K562 (cell line): ENCODE results near the gene CCNY. TPM values are rescaled to one million over a fixed set of nuclear protein-coding genes. Genes with fewer than 3 reads are reported as not detected.
A peak's percentile ranks its signal among the peaks of the same experiment; 100 is the strongest.

Experiments
- ATAC-seq: fragments of 200-7000 bp; cut with Tn5 transposase; 3 replicates; pipeline ENCODE4 v1.9.1; 2020; ENCODE audit warnings: moderate library complexity
- BruUV-seq: library from RNA; stranded (reverse); fragments of 400-500 nt; replicated peaks from 2 replicates; lab custom pipeline; 2021; lab: Mats Ljungman, UMichigan
- CTCF ChIA-PET: fragments of 300-600 bp; formaldehyde crosslinking; extraction: SDS; loops from one replicate; lab custom pipeline; 2021; ENCODE audit warnings: low intra/inter-chr PET ratio; lab: Yijun Ruan, JAX
- POLR2A ChIA-PET: fragments of 300-600, 350-650 bp; sonication (Branson Sonifier 250); formaldehyde crosslinking; extraction: SDS; loops from one replicate; lab custom pipeline; 2021; ENCODE audit warnings: antibody characterized with exemption, inconsistent platforms; lab: Yijun Ruan, JAX
- DNase-seq, 4 experiments: peaks; one replicate each; pipeline versions ENCODE4 v3.0.0 to v3.0.0-alpha.2; 2011 to 2018; ENCODE audit warnings: low spot score in 3 of 4, mixed read lengths in 3 of 4; ENCODE audit errors: extremely low read depth in 1 of 4
- FAIRE-seq: peaks from 2 replicates; lab custom pipeline; 2011; peaks lifted over from hg19 to GRCh38; lab: Jason Lieb, UNC
- H2AFZ ChIP-seq: 2 replicates; pipeline ENCODE4 v1.6.0; 2011; ENCODE audit warnings: low read depth, low read length, control low read depth, inconsistent platforms
- H3K27ac ChIP-seq: fragments of 200-600 bp; 3 replicates; pipeline ENCODE4 v1.8.0; 2011; ENCODE audit warnings: low read depth, mild to moderate bottlenecking, control low read depth, inconsistent platforms, low read length, moderate library complexity, mixed read lengths; ENCODE audit errors: extremely low read depth
- H3K27me3 ChIP-seq, 2 experiments: fragments of 300-600 bp in 1 of 2; 2 replicates in 1 of 2; 3 replicates in 1 of 2; pipeline versions ENCODE4 v1.6.0 to v1.8.0; 2011; ENCODE audit warnings: inconsistent platforms in 2 of 2, low read length in 2 of 2, mild to moderate bottlenecking in 1 of 2, mixed read lengths in 1 of 2, moderate library complexity in 1 of 2; ENCODE audit not compliant: control insufficient read depth in 2 of 2, insufficient read depth in 2 of 2
- H3K36me3 ChIP-seq: fragments of 300-600 bp; 3 replicates; pipeline ENCODE4 v1.8.0; 2011; ENCODE audit warnings: mild to moderate bottlenecking, low read length, inconsistent platforms; ENCODE audit not compliant: control insufficient read depth, insufficient read depth
- H3K4me1 ChIP-seq, 2 experiments: fragments of 200-600 bp in 1 of 2; replicated peaks in 1 of 2; 2 replicates in 1 of 2; 3 replicates in 1 of 2; pipeline versions ENCODE4 v1.5.1 to v1.8.0; 2011; ENCODE audit warnings: inconsistent platforms in 2 of 2, low read length in 2 of 2, mild to moderate bottlenecking in 1 of 2, mixed read lengths in 1 of 2, moderate library complexity in 1 of 2; ENCODE audit not compliant: control insufficient read depth in 2 of 2, insufficient read depth in 2 of 2
- H3K4me2 ChIP-seq: 2 replicates; pipeline ENCODE4 v1.6.1; 2011; ENCODE audit warnings: low read length, control low read depth, inconsistent platforms, mixed read lengths; ENCODE audit not compliant: insufficient read depth
- H3K4me3 ChIP-seq: fragments of 200-600 bp; sonication (generic), shearing (Covaris generic); 2 replicates; pipeline ENCODE4 v1.5.1; 2016; ENCODE audit warnings: control low read depth, inconsistent platforms
- H3K79me2 ChIP-seq: fragments of 200-600 bp; 3 replicates; pipeline ENCODE4 v1.8.0; 2011; ENCODE audit warnings: low read length, inconsistent platforms; ENCODE audit not compliant: control insufficient read depth, insufficient read depth
- H3K9ac ChIP-seq, 2 experiments: 2 replicates each; pipeline versions ENCODE4 v1.6.0 to v1.6.1; 2011; ENCODE audit warnings: low read depth in 2 of 2, low read length in 2 of 2, control low read depth in 1 of 2, inconsistent platforms in 1 of 2, mild to moderate bottlenecking in 1 of 2, mixed read lengths in 1 of 2; ENCODE audit not compliant: insufficient read depth in 1 of 2
- H3K9me1 ChIP-seq: one replicate; pipeline ENCODE4 v1.6.0; 2011; ENCODE audit warnings: inconsistent platforms, mild to moderate bottlenecking, low read length, moderate library complexity; ENCODE audit not compliant: control insufficient read depth, insufficient read depth
- H3K9me3 ChIP-seq: replicated peaks from 2 replicates; pipeline ENCODE4 v1.5.1; 2011; ENCODE audit warnings: low read depth, low read length, inconsistent platforms; ENCODE audit not compliant: control insufficient read depth, insufficient read depth
- H4K20me1 ChIP-seq: replicated peaks from 2 replicates; pipeline ENCODE4 v1.6.1; 2011; ENCODE audit warnings: low read length, inconsistent platforms, mixed read lengths; ENCODE audit not compliant: control insufficient read depth, insufficient read depth
- CEBPB ChIP-seq: fragments of 450-650 bp; IDR thresholded peaks from 2 replicates; pipeline ENCODE4 v1.6.1; 2016; ENCODE audit warnings: missing genetic modification characterization, missing compliant biosample characterization
- ELF4 ChIP-seq: fragments of 450-650 bp; formaldehyde crosslinking; IDR thresholded peaks from 2 replicates; pipeline ENCODE4 v1.4.0; 2022; ENCODE audit warnings: missing genetic modification characterization
- HNRNPH1 ChIP-seq: fragments of 200-400 bp; formaldehyde crosslinking; optimal IDR thresholded peaks from 2 replicates; pipeline ENCODE3; 2017; ENCODE audit warnings: low read depth, mild to moderate bottlenecking, low read length, moderate library complexity
- LEF1 ChIP-seq: fragments of 450-650 bp; IDR thresholded peaks from 2 replicates; pipeline ENCODE4 v1.6.1; 2016; ENCODE audit warnings: mild to moderate bottlenecking
- MAFK ChIP-seq: IDR thresholded peaks from 2 replicates; pipeline ENCODE4 v1.6.1; 2011; ENCODE audit warnings: low read length, improper control_type of control experiment
- MED1 ChIP-seq: sonication (generic); formaldehyde crosslinking; IDR thresholded peaks from 2 replicates; pipeline ENCODE4 v1.8.1; 2023; ENCODE audit warnings: missing genetic modification reagents, borderline replicate concordance
- NFIC ChIP-seq: fragments of 450-650 bp; IDR thresholded peaks from 2 replicates; pipeline ENCODE4 v1.6.1; 2017; ENCODE audit warnings: mild to moderate bottlenecking, inconsistent platforms
- RBBP5 ChIP-seq: fragments of 200-600 bp; sonication (generic); IDR thresholded peaks from 2 replicates; pipeline ENCODE4 v1.6.1; 2012; ENCODE audit warnings: borderline replicate concordance, mild to moderate bottlenecking, low read length, control low read depth, inconsistent platforms; ENCODE audit not compliant: insufficient read depth, poor library complexity, severe bottlenecking
- REST ChIP-seq, 2 experiments: fragments of 450-650 bp; formaldehyde crosslinking in 1 of 2; IDR thresholded peaks; 2 replicates each; pipeline versions ENCODE4 v1.4.0 to v1.6.1; 2014 to 2020; ENCODE audit warnings: mild to moderate bottlenecking in 2 of 2, borderline replicate concordance in 1 of 2, low read depth in 1 of 2
- RFX1 ChIP-seq: fragments of 450-650 bp; IDR thresholded peaks from 2 replicates; pipeline ENCODE4 v1.6.1; 2016; ENCODE audit warnings: mild to moderate bottlenecking, moderate library complexity
- SIX5 ChIP-seq, 2 experiments: IDR thresholded peaks; 2 replicates each; pipeline ENCODE4 v1.6.1; 2011; ENCODE audit warnings: low read length in 2 of 2, borderline replicate concordance in 1 of 2, low read depth in 1 of 2, mild to moderate bottlenecking in 1 of 2, moderate library complexity in 1 of 2; ENCODE audit not compliant: insufficient read depth in 1 of 2
- ZNF263 ChIP-seq: sonication (generic); formaldehyde crosslinking; IDR thresholded peaks from 2 replicates; pipeline ENCODE4 v1.8.0; 2022; ENCODE audit warnings: mild to moderate bottlenecking, missing genetic modification reagents, borderline replicate concordance
- WGBS: fragments of 100-300 bp; shearing (Covaris generic); methylation state at CpG from one replicate; pipeline ENCODE4 v1.1.6; 2016; ENCODE audit warnings: low coverage, mixed read lengths; ENCODE audit not compliant: insufficient coverage; ENCODE audit errors: missing lambda C conversion rate; 5-methylcytosine and 5-hydroxymethylcytosine counted together
- in situ Hi-C: fragments of 300-500 bp; cut with MboI; formaldehyde crosslinking; loops from 4 replicates; pipeline ENCODE4 v1.15.0; 2018; ENCODE audit warnings: inconsistent platforms, mixed read lengths
- intact Hi-C: fragments of 100-400 bp; cut with micrococcal nuclease; formaldehyde crosslinking; loops from 2 replicates; pipeline ENCODE4 v1.14.2; 2022
- polyA plus RNA-seq, 8 experiments: library from polyadenylated mRNA; depleted of rRNA in 4 of 8; stranded (reverse) in 5 of 8; unstranded in 3 of 8; fragments of >200 nt; fragmentation: Nextera tagmentation in 2 of 8; fragmentation: Illumina TruSeq in 1 of 8; extraction: Ambion mirVana in 2 of 8; extraction: Trizol in 1 of 8; gene quantifications; 2 replicates each; pipeline versions ENCODE4 v1.2.1 to v1.2.3, GENCODE V29; 2011 to 2014; ENCODE audit warnings: inconsistent platforms in 1 of 8, missing spikeins in 1 of 8
- total RNA-seq, 7 experiments: library from RNA; depleted of rRNA in 6 of 7; stranded (reverse); fragments of >200 nt in 6 of 7; fragmentation: Illumina TruSeq in 2 of 7; extraction: Trizol in 2 of 7; gene quantifications; 2 replicates each; pipeline versions ENCODE4 v1.2.1 to v1.2.3, GENCODE V29; 2011 to 2021; ENCODE audit warnings: low replicate concordance in 1 of 7

The CCNY gene
- total and polyA plus RNA-seq, 9 of the 15 experiments (the other 6 are each of a cell fraction or from before 2014, with no cell fraction given) = 8.4 to 109 (median 38.6) TPM

- in situ Hi-C loops (no loop called here), intact Hi-C loops (loop anchor here (5.0 kb wide), 1 partner anchor 37 kb away; no protein-coding TSS in a partner anchor)
- Histone ChIP-seq H3K4me3 (no peak overlapping the region), H3K4me1 (peaks cover 36 to 66% of the 10 kb centered on the region in 2 experiments), H4K20me1 (peaks cover 28% of the 10 kb centered on the region), H3K79me2 (peaks cover 98% of the 10 kb centered on the region), H3K9me1 (peaks cover 3% of the 10 kb centered on the region), H2AFZ (no peak overlapping the region), H3K9ac (no peak overlapping the region; a peak in 1 of 4 replicates), H3K9me3 (peaks cover 3% of the 10 kb centered on the region), H3K36me3 (no peaks in the 10 kb centered on the region; the same call in 2 of the 3 replicates), H3K27ac (peak overlapping the region; percentile 33; the same call in 1 of the 3 replicates), H3K4me2 (peak overlapping the region; percentile 47), H3K27me3 (no peaks in the 10 kb centered on the region)
- no TSS peak for BruUV-seq
- 36% methylated on average over 6 of the region's 11 CpGs for WGBS
- no peak for FAIRE-seq
- POLR2A ChIA-PET = interaction anchor here (0.6 to 1.1 kb wide), 5 partner anchors 8 to 436 kb away, joined by 3 to 5 read pairs (median 3); no protein-coding TSS in a partner anchor
- ATAC-seq = peak; percentile 58
- peak in 2 of 4 experiments; percentile 47 to 59 for DNase-seq
- CTCF ChIA-PET = no interaction called here
- TF ChIP-seq LEF1 = no peak
- TF ChIP-seq MED1 (CRISPR knock-in tag) = no peak
- no peak for TF ChIP-seq CEBPB (tag)
- no peak for TF ChIP-seq MAFK
- TF ChIP-seq NFIC = peak; percentile 84
- peak; percentile 20 for TF ChIP-seq RBBP5
- TF ChIP-seq SIX5 (IDR thresholded peaks at IDR 0.05; ENCODE audit: borderline replicate concordance in 1 of 2, insufficient read depth in 1 of 2, low read depth in 1 of 2, low read length in 2 of 2) = no peak
- TF ChIP-seq REST (IDR thresholded peaks at IDR 0.05; ENCODE audit: borderline replicate concordance) = peak; percentile 31; the same call in 1 of the 2 replicates
- no peak for TF ChIP-seq REST (CRISPR knock-in tag; IDR thresholded peaks at IDR 0.05; ENCODE audit: low read depth)
- TF ChIP-seq RFX1 = no peak
- 0 out of 2 replicates have a peak, but pooled peaks have one; percentile 33 for TF ChIP-seq ELF4 (CRISPR knock-in tag)
- no peak for TF ChIP-seq HNRNPH1
- TF ChIP-seq ZNF263 = peak; percentile 95
Measured at GRCh38 chr10:35448687-35449662, 112.7 kb downstream of the CCNY start.
